GM19193 (cell line): ENCODE data around the gene OPRPN.

Source experiments
- POLR2A ChIP-seq: IDR thresholded peaks from 4 replicates; pipeline ENCODE4 v1.6.1; 2011; ENCODE audit not compliant: insufficient read depth, insufficient read length; ENCODE audit errors: extremely low read depth

Gene OPRPN

DNA sequence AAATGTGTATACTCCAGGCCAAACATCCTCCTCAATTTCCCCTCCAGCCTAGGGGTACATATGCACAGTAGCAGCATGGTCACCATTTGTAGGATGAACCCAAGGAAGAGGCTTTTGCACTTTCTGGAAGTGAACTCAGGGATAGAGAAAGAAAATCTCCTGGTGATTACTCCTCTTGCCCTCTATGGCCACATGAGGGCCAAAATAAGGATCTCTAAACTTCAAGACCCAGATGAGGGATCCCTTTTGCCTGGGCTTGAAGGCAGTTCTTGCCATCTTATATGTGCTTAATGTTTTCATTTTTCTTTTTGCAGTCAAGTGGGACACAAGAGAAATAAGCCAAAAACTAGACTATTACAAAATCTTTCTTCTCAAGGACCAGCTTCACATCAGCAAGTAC, 44.7 kb downstream of the OPRPN start:
- TF ChIP-seq POLR2A = no peak

DNA sequence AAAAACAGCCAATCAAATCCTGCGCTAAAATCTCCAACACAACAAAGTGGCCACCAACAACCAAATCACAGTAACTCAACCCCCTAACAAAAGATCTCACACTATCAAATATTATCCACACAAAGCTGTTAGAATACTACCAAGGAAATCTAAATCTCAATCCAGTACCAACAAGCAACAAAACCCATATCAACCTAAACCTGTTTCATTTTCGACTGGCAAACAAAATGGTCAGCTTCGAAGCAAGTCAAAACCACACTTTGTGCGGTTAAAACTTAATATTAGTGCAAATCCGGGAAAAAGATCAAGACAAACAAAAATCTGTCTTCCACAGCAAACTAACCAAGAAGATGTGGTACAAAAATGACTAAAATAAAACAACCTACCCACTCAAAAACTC, 45.6 kb downstream of the OPRPN start:
- TF ChIP-seq POLR2A = no peak

DNA sequence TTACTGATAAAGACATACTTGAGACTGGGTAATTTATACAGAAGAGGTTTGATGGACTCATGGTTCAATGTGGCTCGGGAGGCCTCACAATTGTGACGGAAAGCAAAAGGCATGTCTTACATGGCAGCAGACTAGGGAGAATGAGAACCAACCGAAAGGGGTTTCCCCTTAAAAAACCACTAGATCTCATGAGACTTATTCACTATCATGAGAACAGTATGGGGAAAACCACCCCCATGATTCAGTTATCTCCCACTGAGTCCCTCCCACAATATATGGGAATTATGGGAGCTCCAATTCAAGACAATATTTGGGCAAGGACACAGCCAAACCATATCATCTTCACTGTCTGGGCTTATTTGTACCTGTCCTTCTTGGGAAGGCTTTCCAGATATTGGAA, 51.5 kb downstream of the OPRPN start:
- TF ChIP-seq POLR2A = no peak

DNA sequence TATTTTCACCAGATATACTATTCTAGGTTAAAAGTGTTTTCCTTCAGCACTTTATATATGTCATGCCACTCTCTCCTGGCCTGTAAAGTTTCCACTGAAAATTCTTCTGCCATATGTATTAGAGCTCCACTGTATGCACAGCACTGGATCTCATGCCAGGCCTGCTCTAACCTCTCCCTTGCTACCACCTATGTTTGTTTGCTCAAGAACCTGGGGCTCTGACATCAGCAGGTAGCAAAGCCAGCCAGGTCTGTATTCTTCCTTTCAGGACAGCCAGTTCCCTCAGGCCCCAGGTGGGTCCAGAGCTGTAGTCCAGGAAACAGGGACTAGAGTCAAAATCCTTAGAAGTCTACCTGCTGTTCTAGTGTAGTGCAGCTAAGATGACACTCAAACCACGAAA, 55.2 kb downstream of the OPRPN start:
- no peak for TF ChIP-seq POLR2A
